Fibroblast of lung (primary cell): ENCODE results near the gene CCSER2. TPM values are rescaled to one million over a fixed set of nuclear protein-coding genes. Genes with fewer than 3 reads are reported as not detected.

Experiments used
- DNase-seq, 2 donors: peaks; one replicate each; pipeline versions ENCODE4 v3.0.0 to v3.0.0-alpha.2; 2010; ENCODE audit warnings: low read depth in 2 of 2
- H2AFZ ChIP-seq: 2 replicates; pipeline ENCODE4 v1.5.1; 2012; ENCODE audit warnings: low read length, control low read depth, inconsistent platforms
- H3K27ac ChIP-seq: 2 replicates; pipeline ENCODE4 v1.5.1; 2011; ENCODE audit warnings: low read length, control low read depth; ENCODE audit not compliant: insufficient read depth
- H3K27me3 ChIP-seq: 2 replicates; pipeline ENCODE4 v1.5.1; 2011; ENCODE audit warnings: mild to moderate bottlenecking, low read length; ENCODE audit not compliant: control insufficient read depth, insufficient read depth
- H3K36me3 ChIP-seq: 2 replicates; pipeline ENCODE4 v1.5.1; 2011; ENCODE audit warnings: low read length; ENCODE audit not compliant: control insufficient read depth, insufficient read depth
- H3K4me1 ChIP-seq: 2 replicates; pipeline ENCODE4 v1.5.1; 2011; ENCODE audit warnings: low read length; ENCODE audit not compliant: control insufficient read depth, insufficient read depth; ENCODE audit errors: extremely low read depth
- H3K4me2 ChIP-seq: 2 replicates; pipeline ENCODE4 v1.5.1; 2011; ENCODE audit warnings: low read length, control low read depth; ENCODE audit not compliant: insufficient read depth; ENCODE audit errors: extremely low read depth
- H3K4me3 ChIP-seq, 4 experiments: fragments of 200-600 bp in 1 of 4; sonication (generic) in 1 of 4; replicated peaks in 1 of 4; 2 replicates each; pipeline ENCODE4 v1.5.1; 2011 to 2016; ENCODE audit warnings: low read length in 4 of 4, low read depth in 3 of 4, mild to moderate bottlenecking in 3 of 4, control low read depth in 2 of 4, inconsistent platforms in 1 of 4, mixed read lengths in 1 of 4; ENCODE audit not compliant: insufficient read depth in 1 of 4; ENCODE audit errors: control extremely low read depth in 1 of 4
- H3K79me2 ChIP-seq: 2 replicates; pipeline ENCODE4 v1.5.1; 2012; ENCODE audit warnings: mild to moderate bottlenecking, low read length, inconsistent platforms; ENCODE audit not compliant: control insufficient read depth, insufficient read depth
- H3K9ac ChIP-seq: 2 replicates; pipeline ENCODE4 v1.5.1; 2011; ENCODE audit warnings: mild to moderate bottlenecking, low read length, control low read depth; ENCODE audit not compliant: insufficient read depth
- H3K9me3 ChIP-seq: 2 replicates; pipeline ENCODE4 v1.5.1; 2012; ENCODE audit warnings: low read depth, low read length; ENCODE audit not compliant: control insufficient read depth, insufficient read depth
- H4K20me1 ChIP-seq: 2 replicates; pipeline ENCODE4 v1.5.1; 2011; ENCODE audit warnings: low read length; ENCODE audit not compliant: control insufficient read depth, insufficient read depth; ENCODE audit errors: extremely low read depth
- CTCF ChIP-seq, 2 donors: IDR thresholded peaks in 1 of 2; conservative IDR thresholded peaks in 1 of 2; 1 replicate in 1 of 2; 2 replicates in 1 of 2; pipeline ENCODE4 v1.5.1; 2011 to 2012; ENCODE audit warnings: low read length in 2 of 2, control low read depth in 1 of 2, inconsistent platforms in 1 of 2, low read depth in 1 of 2, mild to moderate bottlenecking in 1 of 2
- EZH2 ChIP-seq: IDR thresholded peaks from 2 replicates; pipeline ENCODE4 v1.5.1; 2012; ENCODE audit warnings: low read length, control low read depth, mild to moderate bottlenecking; ENCODE audit errors: missing control alignments
- polyA plus RNA-seq, 2 donors: library from polyadenylated mRNA; depleted of rRNA in 1 of 2; stranded (reverse) in 1 of 2; unstranded in 1 of 2; fragments of >200 nt; gene quantifications; 2 replicates each; pipeline ENCODE4 v1.2.1, GENCODE V29; 2011 to 2012; ENCODE audit warnings: missing spikeins in 1 of 2
- total RNA-seq: library from RNA; depleted of rRNA; stranded (reverse); fragments of >200 nt; gene quantifications from 2 replicates; pipeline ENCODE4 v1.2.1, GENCODE V29; 2014

Gene CCSER2
- total and polyA plus RNA-seq, 2 donors (not counting 1 experiment from before 2014, with no cell fraction given): 28.2 to 65.4 TPM

- peak overlapping the region; percentile 78 for H3K27ac ChIP-seq
- H3K4me1 ChIP-seq: peaks cover 7% of the 10 kb centered on the region
- TF ChIP-seq CTCF (conservative IDR thresholded peaks at IDR 0.05 in 1 of 2, IDR thresholded peaks at IDR 0.05 in 1 of 2; ENCODE audit: low read depth in 1 of 2, low read length in 2 of 2) (no peak), EZH2 (no peak)
- H3K4me2 ChIP-seq: no peak overlapping the region
- no peaks in the 10 kb centered on the region for H3K79me2 ChIP-seq
- H3K27me3 ChIP-seq: no peaks in the 10 kb centered on the region
- no peak overlapping the region for H2AFZ ChIP-seq
- no peaks in the 10 kb centered on the region for H4K20me1 ChIP-seq
- no peak overlapping the region for H3K4me3 ChIP-seq
- H3K9me3 ChIP-seq: no peaks in the 10 kb centered on the region
- H3K9ac ChIP-seq: no peak overlapping the region
- peak in 1 of 2 donors; percentile 37 for DNase-seq
- no peaks in the 10 kb centered on the region for H3K36me3 ChIP-seq
Observed at GRCh38 chr10:84539216-84539615, 210.8 kb downstream of the CCSER2 start.

GRCh38 chr10:84540022-84540616, 211.7 kb downstream of the CCSER2 start:
- H3K27ac ChIP-seq: peak overlapping the region; percentile 78
- H3K36me3 ChIP-seq: no peaks in the 10 kb centered on the region
- H3K4me2 ChIP-seq: peak overlapping the region; percentile 79
- H3K9ac ChIP-seq: peak overlapping the region; percentile 58
- H3K4me1 ChIP-seq: peaks cover 7% of the 10 kb centered on the region
- H3K27me3 ChIP-seq: no peaks in the 10 kb centered on the region
- H2AFZ ChIP-seq: peak overlapping the region; percentile 73
- H3K4me3 ChIP-seq: peak overlapping the region in 2 of 4 experiments; percentile 47 to 51
- TF ChIP-seq CTCF (conservative IDR thresholded peaks at IDR 0.05 in 1 of 2, IDR thresholded peaks at IDR 0.05 in 1 of 2; ENCODE audit: low read depth in 1 of 2, low read length in 2 of 2): no peak
- TF ChIP-seq EZH2: no peak
- no peaks in the 10 kb centered on the region for H4K20me1 ChIP-seq
- DNase-seq: peak; percentile 40 to 93
- no peaks in the 10 kb centered on the region for H3K79me2 ChIP-seq
- H3K9me3 ChIP-seq: no peaks in the 10 kb centered on the region

- H3K27ac ChIP-seq: peak overlapping the region; percentile 78
- peaks cover 7% of the 10 kb centered on the region for H3K4me1 ChIP-seq
- H3K79me2 ChIP-seq: no peaks in the 10 kb centered on the region
- TF ChIP-seq EZH2: no peak
- TF ChIP-seq CTCF (conservative IDR thresholded peaks at IDR 0.05 in 1 of 2, IDR thresholded peaks at IDR 0.05 in 1 of 2; ENCODE audit: low read depth in 1 of 2, low read length in 2 of 2): peak; percentile 74 to 79
- peak overlapping the region; percentile 79 for H3K4me2 ChIP-seq
- no peaks in the 10 kb centered on the region for H3K9me3 ChIP-seq
- H3K36me3 ChIP-seq: no peaks in the 10 kb centered on the region
- H4K20me1 ChIP-seq: no peaks in the 10 kb centered on the region
- H3K9ac ChIP-seq: peak overlapping the region; percentile 58
- peak overlapping the region; percentile 24 to 51 (median 41) for H3K4me3 ChIP-seq
- DNase-seq: peak; percentile 41 to 54
- no peaks in the 10 kb centered on the region for H3K27me3 ChIP-seq
- peak overlapping the region; percentile 74 for H2AFZ ChIP-seq
Observed at GRCh38 chr10:84540617-84541288, 212.4 kb downstream of the CCSER2 start.
